ENCODE measurements around the gene UBR1. TPM values are rescaled to one million over a fixed set of nuclear protein-coding genes. Genes with fewer than 3 reads are reported as not detected.

Gene UBR1
- total and polyA plus RNA-seq, 10 of the 15 experiments (the other 5 are each of a cell fraction or from before 2014, with no cell fraction given): 4.5 to 27.5 (median 16.7) TPM

- TF ChIP-seq ESRRA (IDR thresholded peaks at IDR 0.05; ENCODE audit: low read length): no peak
- no peak for TF ChIP-seq PAX8 (IDR thresholded peaks at IDR 0.05)
- no peak for TF ChIP-seq RAD51 (IDR thresholded peaks at IDR 0.05)
- Histone ChIP-seq H2AFZ (ENCODE audit: control insufficient read depth, low read depth, low read length) (no peak overlapping the region), H3K4me1 (ENCODE audit: control insufficient read depth, insufficient read depth, low read length) (no peaks in the 10 kb centered on the region), H3K4me2 (ENCODE audit: control insufficient read depth, insufficient read depth) (peak overlapping the region; percentile 69), H3K9ac (ENCODE audit: control insufficient read depth, insufficient read depth, low read length) (no peak overlapping the region), H3K9me3 (replicated peaks; ENCODE audit: control insufficient read depth, insufficient read depth, low read length) (no peaks in the 10 kb centered on the region; the same call in 2 of the 3 replicates), H4K20me1 (ENCODE audit: control insufficient read depth, insufficient read depth) (no peaks in the 10 kb centered on the region), H3K27ac (ENCODE audit: control insufficient read depth, insufficient read depth) (no peak overlapping the region), H3K36me3 (ENCODE audit: control insufficient read depth in 2 of 2, insufficient read depth in 2 of 2, low read length in 1 of 2) (peaks cover 8 to 10% of the 10 kb centered on the region in 2 experiments; a peak in 3 of 4 replicates), H3K4me3 (peak overlapping the region; percentile 88), H3K79me2 (ENCODE audit: control insufficient read depth, insufficient read depth, low read length) (peaks cover 23% of the 10 kb centered on the region), H3K27me3 (replicated peaks in 1 of 2; ENCODE audit: control insufficient read depth in 2 of 2, insufficient read depth in 2 of 2, low read length in 1 of 2) (no peaks in the 10 kb centered on the region)
- no peak for DNase-seq (ENCODE audit: low read depth, low spot score)
- POLR2A ChIA-PET: interaction anchor here (0.6 kb wide), 1 partner anchor 11 kb away, joined by 3 read pairs; no protein-coding TSS in a partner anchor
- ATAC-seq: no peak
- no TSS peak for BruUV-seq (replicated peaks)
- RAD21 ChIA-PET (ENCODE audit: unreplicated experiment): no interaction called here
- WGBS (ENCODE audit: insufficient coverage, insufficient replicate concordance, low lambda C conversion rate, missing lambda C conversion rate): 98% methylated on average over 3 of the region's 3 CpGs
- in situ Hi-C loops (cut with MboI) (no loop called here), intact Hi-C loops (cut with micrococcal nuclease; ENCODE audit: unreplicated experiment) (no loop called here)
- CTCF ChIA-PET: no interaction called here
- SMC1A ChIA-PET (ENCODE audit: uncharacterized antibody, unreplicated experiment): interaction anchor here (1.4 to 1.6 kb wide), 2 partner anchors 8 to 29 kb away, joined by 4 to 5 read pairs; partner anchors contain the start of gene UBR1
- no peak for FAIRE-seq
Measured at GRCh38 chr15:43135351-43135750, 29.5 kb upstream of the UBR1 start.

GRCh38 chr15:43134157-43134635 is 28.4 kb upstream of the UBR1 start:
- 1% methylated on average over 12 of the region's 12 CpGs for WGBS (ENCODE audit: insufficient coverage, insufficient replicate concordance, low lambda C conversion rate, missing lambda C conversion rate)
- ChIA-PET CTCF (no interaction called here), POLR2A (interaction anchor here (1.2 to 1.4 kb wide), 2 partner anchors 9 to 46 kb away, joined by 3 to 4 read pairs; no protein-coding TSS in a partner anchor), SMC1A (ENCODE audit: uncharacterized antibody, unreplicated experiment) (interaction anchor here (1.4 to 2.9 kb wide), 3 partner anchors 10 to 28 kb away, joined by 4 to 9 read pairs (median 5); partner anchors contain the start of gene UBR1), RAD21 (ENCODE audit: unreplicated experiment) (no interaction called here)
- TF ChIP-seq SMAD5 (IDR thresholded peaks at IDR 0.05; ENCODE audit: low read depth) (no peak), MTA3 (IDR thresholded peaks at IDR 0.05; ENCODE audit: borderline replicate concordance, low read length) (no peak), E4F1 (IDR thresholded peaks at IDR 0.05; ENCODE audit: borderline replicate concordance, partially characterized antibody) (no peak), PKNOX1 (IDR thresholded peaks at IDR 0.05) (no peak), NBN (IDR thresholded peaks at IDR 0.05) (peak; percentile 17; the same call in 1 of the 2 replicates), MYB (IDR thresholded peaks at IDR 0.05; ENCODE audit: borderline replicate concordance, low read depth, low read length) (no peak)
- peak overlapping the region; percentile 66 for H3K9ac ChIP-seq (ENCODE audit: control insufficient read depth, insufficient read depth, low read length)
- DNase-seq (ENCODE audit: low read depth, low spot score): no peak
- peaks cover 8 to 10% of the 10 kb centered on the region in 2 experiments; a peak in 3 of 4 replicates for H3K36me3 ChIP-seq (ENCODE audit: control insufficient read depth in 2 of 2, insufficient read depth in 2 of 2, low read length in 1 of 2)
- no peaks in the 10 kb centered on the region for H4K20me1 ChIP-seq (ENCODE audit: control insufficient read depth, insufficient read depth)
- peak overlapping the region; percentile 84 for H3K27ac ChIP-seq (ENCODE audit: control insufficient read depth, insufficient read depth)
- H3K4me3 ChIP-seq: peak overlapping the region; percentile 88
- H3K9me3 ChIP-seq (replicated peaks; ENCODE audit: control insufficient read depth, insufficient read depth, low read length): no peaks in the 10 kb centered on the region; the same call in 2 of the 3 replicates
- FAIRE-seq: peak; percentile 68
- no peaks in the 10 kb centered on the region for H3K4me1 ChIP-seq (ENCODE audit: control insufficient read depth, insufficient read depth, low read length)
- in situ Hi-C loops (cut with MboI): no loop called here
- peaks cover 23% of the 10 kb centered on the region for H3K79me2 ChIP-seq (ENCODE audit: control insufficient read depth, insufficient read depth, low read length)
- H3K27me3 ChIP-seq (replicated peaks in 1 of 2; ENCODE audit: control insufficient read depth in 2 of 2, insufficient read depth in 2 of 2, low read length in 1 of 2): no peaks in the 10 kb centered on the region
- intact Hi-C loops (cut with micrococcal nuclease; ENCODE audit: unreplicated experiment): loop anchor here (5.0 kb wide), 1 partner anchor 53 kb away; the partner anchor contains the start of gene CCNDBP1
- H2AFZ ChIP-seq (ENCODE audit: control insufficient read depth, low read depth, low read length): peak overlapping the region; percentile 99
- ATAC-seq: peak; percentile 45
- H3K4me2 ChIP-seq (ENCODE audit: control insufficient read depth, insufficient read depth): peak overlapping the region; percentile 69
- no TSS peak for BruUV-seq (replicated peaks)

Data from GM12878 (cell line).